HepG2 (cell line): ENCODE results near the gene KLHDC1. TPM values are rescaled to one million over a fixed set of nuclear protein-coding genes. Genes with fewer than 3 reads are reported as not detected.

ENCODE experiments used
- ATAC-seq: fragments of 200-7000 bp; cut with Tn5 transposase; 3 replicates; pipeline ENCODE4 v1.9.1; 2020; ENCODE audit warnings: mild to moderate bottlenecking, moderate library complexity
- BruUV-seq: library from RNA; stranded (reverse); fragments of 400-500 nt; replicated peaks from 2 replicates; lab custom pipeline; 2021; lab: Mats Ljungman, UMichigan
- CTCF ChIA-PET: fragments of 300-600 bp; formaldehyde crosslinking; extraction: SDS; loops from one replicate; lab custom pipeline; 2021; ENCODE audit warnings: low total read pairs, inconsistent platforms, low intra/inter-chr PET ratio; lab: Yijun Ruan, JAX
- POLR2A ChIA-PET: fragments of 350-600 bp; sonication (Branson Sonifier 250); formaldehyde crosslinking; loops from one replicate; lab custom pipeline; 2020; ENCODE audit warnings: antibody characterized with exemption, inconsistent platforms; lab: Yijun Ruan, JAX
- DNase-seq: peaks from one replicate; pipeline ENCODE4 v3.0.0-alpha.2; 2015; ENCODE audit warnings: low spot score
- FAIRE-seq: peaks from 3 replicates; lab custom pipeline; 2011; peaks lifted over from hg19 to GRCh38; lab: Jason Lieb, UNC
- H2AFZ ChIP-seq: one replicate; pipeline ENCODE4 v1.6.1; 2011; ENCODE audit warnings: low read length, inconsistent platforms
- H3K27ac ChIP-seq: fragments of 300-600 bp; 3 replicates; pipeline ENCODE4 v1.8.0; 2011; ENCODE audit warnings: mixed run types, mild to moderate bottlenecking, mixed read lengths, low read length, inconsistent platforms; ENCODE audit not compliant: insufficient read depth; ENCODE audit errors: extremely low read length
- H3K27me3 ChIP-seq, 2 experiments: fragments of 200-600 bp in 1 of 2; 2 replicates in 1 of 2; 3 replicates in 1 of 2; pipeline versions ENCODE4 v1.6.0 to v1.8.0; 2011; ENCODE audit warnings: low read length in 2 of 2, mild to moderate bottlenecking in 2 of 2, moderate library complexity in 2 of 2, inconsistent platforms in 1 of 2; ENCODE audit not compliant: insufficient read depth in 2 of 2, control insufficient read depth in 1 of 2
- H3K36me3 ChIP-seq, 2 experiments: fragments of 200-600 bp in 1 of 2; replicated peaks in 1 of 2; 2 replicates in 1 of 2; 3 replicates in 1 of 2; pipeline versions ENCODE4 v1.5.1 to v1.8.0; 2011; ENCODE audit warnings: low read length in 2 of 2, inconsistent platforms in 1 of 2; ENCODE audit not compliant: insufficient read depth in 2 of 2, control insufficient read depth in 1 of 2
- H3K4me1 ChIP-seq: 2 replicates; pipeline ENCODE4 v1.5.1; 2012; ENCODE audit warnings: low read length, inconsistent platforms; ENCODE audit not compliant: insufficient read depth
- H3K4me2 ChIP-seq: 2 replicates; pipeline ENCODE4 v1.6.0; 2011; ENCODE audit warnings: low read depth, low read length, inconsistent platforms
- H3K4me3 ChIP-seq, 3 experiments: fragments of 200-600 bp in 1 of 3; sonication (generic), shearing (Covaris generic) in 1 of 3; replicated peaks in 1 of 3; 2 replicates each; pipeline ENCODE4 v1.5.1; 2011 to 2016; ENCODE audit warnings: low read length in 3 of 3, inconsistent platforms in 2 of 3, low read depth in 2 of 3, mild to moderate bottlenecking in 2 of 3, control low read depth in 1 of 3, mixed read lengths in 1 of 3; ENCODE audit not compliant: insufficient read depth in 1 of 3
- H3K79me2 ChIP-seq: one replicate; pipeline ENCODE4 v1.6.1; 2011; ENCODE audit warnings: low read length, inconsistent platforms; ENCODE audit not compliant: insufficient read depth
- H3K9ac ChIP-seq: 2 replicates; pipeline ENCODE4 v1.6.0; 2011; ENCODE audit warnings: mild to moderate bottlenecking, low read depth, low read length, inconsistent platforms; ENCODE audit not compliant: insufficient read depth
- H3K9me3 ChIP-seq: 2 replicates; pipeline ENCODE4 v1.5.1; 2012; ENCODE audit warnings: mild to moderate bottlenecking, low read length
- H4K20me1 ChIP-seq: 2 replicates; pipeline ENCODE4 v1.6.0; 2011; ENCODE audit warnings: inconsistent platforms, mild to moderate bottlenecking, low read length, moderate library complexity; ENCODE audit not compliant: insufficient read depth
- FOXK2 ChIP-seq: fragments of 450-650 bp; IDR thresholded peaks from 2 replicates; pipeline ENCODE4 v1.6.1; 2016
- KDM1A ChIP-seq: IDR thresholded peaks from 2 replicates; pipeline ENCODE4 v1.6.1; 2016; ENCODE audit warnings: missing compliant biosample characterization
- MAZ ChIP-seq, 2 experiments: sonication (generic) in 1 of 2; formaldehyde crosslinking in 1 of 2; IDR thresholded peaks; 2 replicates each; pipeline versions ENCODE4 v1.5.0 to v1.6.1; 2012 to 2020; ENCODE audit warnings: low read depth in 2 of 2, mild to moderate bottlenecking in 2 of 2, borderline replicate concordance in 1 of 2, improper control_type of control experiment in 1 of 2, low read length in 1 of 2, missing genetic modification reagents in 1 of 2, moderate library complexity in 1 of 2
- MEIS2 ChIP-seq: sonication (generic); formaldehyde crosslinking; IDR thresholded peaks from 2 replicates; pipeline ENCODE4 v1.9.0; 2021; ENCODE audit warnings: mild to moderate bottlenecking, missing genetic modification reagents
- MTERF4 ChIP-seq: sonication (generic); formaldehyde crosslinking; IDR thresholded peaks from 2 replicates; pipeline ENCODE4 v1.8.0; 2023; ENCODE audit warnings: mild to moderate bottlenecking, missing genetic modification reagents
- SOX13 ChIP-seq, 3 experiments: fragments of 450-650 bp in 1 of 3; sonication (generic) in 1 of 3; formaldehyde crosslinking in 1 of 3; IDR thresholded peaks in 2 of 3; conservative IDR thresholded peaks in 1 of 3; 2 replicates each; pipeline versions ENCODE4 v1.5.0 to v1.6.1; 2016 to 2020; ENCODE audit warnings: antibody characterized with exemption in 1 of 3, mild to moderate bottlenecking in 1 of 3, missing compliant biosample characterization in 1 of 3, missing genetic modification reagents in 1 of 3, moderate library complexity in 1 of 3
- SP5 ChIP-seq: IDR thresholded peaks from 2 replicates; pipeline ENCODE4 v1.6.1; 2016; ENCODE audit warnings: low read depth, borderline replicate concordance
- SYNCRIP ChIP-seq: fragments of 200-400 bp; formaldehyde crosslinking; IDR thresholded peaks from 2 replicates; pipeline ENCODE4 v1.6.1; 2018; ENCODE audit warnings: mild to moderate bottlenecking, low read depth, low read length; ENCODE audit not compliant: insufficient read depth
- TCF12 ChIP-seq, 2 experiments: fragments of 450-650 bp in 1 of 2; sonication (generic) in 1 of 2; formaldehyde crosslinking in 1 of 2; IDR thresholded peaks; 2 replicates each; pipeline versions ENCODE4 v1.6.1 to v1.8.0; 2017 to 2022; ENCODE audit warnings: antibody characterized with exemption in 1 of 2, mild to moderate bottlenecking in 1 of 2, missing genetic modification reagents in 1 of 2, moderate library complexity in 1 of 2
- TEF ChIP-seq: sonication (generic); formaldehyde crosslinking; IDR thresholded peaks from 2 replicates; pipeline ENCODE4 v1.5.0; 2020; ENCODE audit warnings: missing genetic modification reagents
- TFAP4 ChIP-seq: sonication (generic); IDR thresholded peaks from 2 replicates; pipeline ENCODE4 v1.6.1; 2016; ENCODE audit warnings: low read depth, borderline replicate concordance
- ZNF232 ChIP-seq: sonication (generic); formaldehyde crosslinking; IDR thresholded peaks from 2 replicates; pipeline ENCODE4 v1.4.0; 2020; ENCODE audit warnings: missing genetic modification reagents, borderline replicate concordance
- ZNF30 ChIP-seq: sonication (generic); formaldehyde crosslinking; IDR thresholded peaks from 2 replicates; pipeline ENCODE4 v1.5.0; 2020; ENCODE audit warnings: mild to moderate bottlenecking, missing genetic modification reagents
- ZNF605 ChIP-seq: sonication (generic); formaldehyde crosslinking; IDR thresholded peaks from 2 replicates; pipeline ENCODE4 v1.8.0; 2022; ENCODE audit warnings: mild to moderate bottlenecking, missing genetic modification reagents
- WGBS: methylation state at CpG from one replicate; pipeline ENCODE4 v1.1.6; 2017; ENCODE audit warnings: low lambda C conversion rate; 5-methylcytosine and 5-hydroxymethylcytosine counted together
- in situ Hi-C: cut with HindIII; loops from 2 replicates; pipeline ENCODE4 v1.10.0; 2017; ENCODE audit warnings: low pct_unique_long_range_greater_than_20kb; ENCODE audit not compliant: extremely low pct_ligation_motif_present
- intact Hi-C: fragments of 100-400 bp; cut with micrococcal nuclease; formaldehyde crosslinking; loops from one replicate; pipeline ENCODE4 v1.10.0; 2022; ENCODE audit not compliant: unreplicated experiment
- polyA plus RNA-seq, 8 experiments: library from polyadenylated mRNA; depleted of rRNA in 3 of 8; stranded (reverse) in 7 of 8; unstranded in 1 of 8; fragments of >200 nt; fragmentation: Illumina TruSeq in 4 of 8; extraction: Trizol in 4 of 8; gene quantifications; 2 replicates each; pipeline versions ENCODE4 v1.2.1 to v1.2.3, GENCODE V29; 2011 to 2016; ENCODE audit warnings: low read depth in 4 of 8, missing spikeins in 1 of 8, mixed read lengths in 1 of 8; ENCODE audit not compliant: insufficient read depth in 1 of 8
- total RNA-seq, 5 experiments: library from RNA; depleted of rRNA; stranded (reverse); fragments of >200 nt; fragmentation: Illumina TruSeq; extraction: Trizol; gene quantifications; 2 replicates each; pipeline ENCODE4 v1.2.3, GENCODE V29; 2016; ENCODE audit warnings: low read depth in 1 of 5

KLHDC1 gene
- total and polyA plus RNA-seq, 2 of the 13 experiments (the other 11 are each of a cell fraction or from before 2014, with no cell fraction given), result 0.11 TPM; not detected in 1

- TF ChIP-seq MEIS2 (CRISPR knock-in tag) (peak; percentile 46; the same call in 1 of the 2 replicates), SYNCRIP (no peak), KDM1A (CRISPR knock-in tag) (no peak), FOXK2 (no peak), TCF12 (IDR thresholded peaks at IDR 0.05) (no peak), TCF12 (CRISPR knock-in tag; IDR thresholded peaks at IDR 0.05) (no peak), ZNF232 (CRISPR knock-in tag) (no peak)
Observed at GRCh38 chr14:49768301-49769121, 75.6 kb downstream of the KLHDC1 start (continued).

- in situ Hi-C loops (loop anchor here (5.0 to 10.0 kb wide), 2 partner anchors 74 to 137 kb away; partner anchors contain the start of gene KLHDC1), intact Hi-C loops (loop anchor here (2.0 kb wide), 1 partner anchor 76 kb away; the partner anchor contains the start of gene KLHDC1)
- CTCF ChIA-PET, result no interaction called here
- Histone ChIP-seq H3K36me3 (peaks cover 0 to 8% of the 10 kb centered on the region in 2 experiments; a peak in 1 of 5 replicates), H3K79me2 (peaks cover 41% of the 10 kb centered on the region), H2AFZ (no peak overlapping the region), H3K27ac (peak overlapping the region; percentile 99), H3K4me1 (peaks cover 37% of the 10 kb centered on the region), H3K9me3 (no peaks in the 10 kb centered on the region), H3K4me3 (peak overlapping the region; percentile 76 to 99 (median 94)), H3K9ac (peak overlapping the region; percentile 98), H3K4me2 (peak overlapping the region; percentile 99), H3K27me3 (no peaks in the 10 kb centered on the region; a peak in 1 of 5 replicates), H4K20me1 (no peaks in the 10 kb centered on the region)
- TSS peak; percentile 61 for BruUV-seq
- DNase-seq (peak; percentile 53), FAIRE-seq (no peak), ATAC-seq (no peak)
- 1% methylated on average over 6 of the region's 6 CpGs for WGBS
- POLR2A ChIA-PET, result interaction anchor here (0.6 to 6.5 kb wide), 19 partner anchors 12 to 185 kb away, joined by 3 to 76 read pairs (median 10); partner anchors contain the start of genes DNAAF2, KLHDC1, LRR1 and MGAT2
- TF ChIP-seq ZNF605 (CRISPR knock-in tag), result 0 out of 2 replicates have a peak, but pooled peaks have one; percentile 25
- peak; percentile 23; the same call in 1 of the 2 replicates for TF ChIP-seq TFAP4
- no peak for TF ChIP-seq ZNF30
- no peak for TF ChIP-seq MAZ (IDR thresholded peaks at IDR 0.05; ENCODE audit: borderline replicate concordance, low read depth, low read length)
- no peak for TF ChIP-seq MAZ (CRISPR knock-in tag; IDR thresholded peaks at IDR 0.05; ENCODE audit: low read depth)
- no peak for TF ChIP-seq SOX13 (IDR thresholded peaks at IDR 0.05)
- 0 out of 4 replicates have a peak, but pooled peaks of 1 of the 2 experiments have one; percentile 4 for TF ChIP-seq SOX13 (CRISPR knock-in tag; conservative IDR thresholded peaks at IDR 0.05 in 1 of 2, IDR thresholded peaks at IDR 0.05 in 1 of 2)
- TF ChIP-seq SP5 (CRISPR knock-in tag), result 0 out of 2 replicates have a peak, but pooled peaks have one; percentile 29
- TF ChIP-seq TEF (CRISPR knock-in tag), result no peak
- 0 out of 2 replicates have a peak, but pooled peaks have one; percentile 4 for TF ChIP-seq MTERF4
Observed at GRCh38 chr14:49769171-49769570, 76.3 kb downstream of the KLHDC1 start.
